IMR-90 (cell line): ENCODE measurements around the gene RERE. TPM values are rescaled to one million over a fixed set of nuclear protein-coding genes. Genes with fewer than 3 reads are reported as not detected.

Experiments
- ATAC-seq: fragments of 200-7000 bp; cut with Tn5 transposase; 2 replicates; pipeline ENCODE4 v1.9.1; 2020; ENCODE audit warnings: low read depth, mild to moderate bottlenecking, moderate library complexity
- BruUV-seq: library from RNA; stranded (reverse); fragments of 400-500 nt; replicated peaks from 2 replicates; lab custom pipeline; 2021; lab: Mats Ljungman, UMichigan
- CTCF ChIA-PET: fragments of 300-600 bp; formaldehyde crosslinking; extraction: SDS; loops from one replicate; lab custom pipeline; 2021; ENCODE audit warnings: antibody characterized with exemption; lab: Yijun Ruan, JAX
- POLR2A ChIA-PET: fragments of 300-600 bp; sonication (Branson Sonifier 250); formaldehyde crosslinking; loops from one replicate; lab custom pipeline; 2022; ENCODE audit warnings: antibody characterized with exemption; ENCODE audit not compliant: unreplicated experiment; lab: Charles Lee
- DNase-seq: peaks from one replicate; pipeline ENCODE4 v3.0.0; 2013
- H2AFZ ChIP-seq: replicated peaks from 2 replicates; pipeline ENCODE3; 2013; ENCODE audit warnings: low read length, mild to moderate bottlenecking; ENCODE audit not compliant: poor library complexity
- H2AK5ac ChIP-seq: 2 replicates; pipeline ENCODE4 v1.6.1; 2013; ENCODE audit warnings: low read depth, low read length, inconsistent platforms
- H2AK9ac ChIP-seq: replicated peaks from 2 replicates; pipeline ENCODE3; 2013; ENCODE audit warnings: mild to moderate bottlenecking, low read depth, low read length, moderate library complexity; ENCODE audit not compliant: poor library complexity
- H2BK120ac ChIP-seq: 2 replicates; pipeline ENCODE4 v1.6.1; 2013; ENCODE audit warnings: low read depth, low read length, inconsistent platforms
- H2BK15ac ChIP-seq: 3 replicates; pipeline ENCODE4 v1.6.1; 2013; ENCODE audit warnings: low read depth, low read length, inconsistent platforms
- H2BK20ac ChIP-seq: 2 replicates; pipeline ENCODE4 v1.6.1; 2013; ENCODE audit warnings: low read depth, mild to moderate bottlenecking, inconsistent platforms, low read length, moderate library complexity
- H2BK5ac ChIP-seq: 2 replicates; pipeline ENCODE4 v1.6.1; 2013; ENCODE audit warnings: mild to moderate bottlenecking, low read depth, low read length, inconsistent platforms; ENCODE audit not compliant: poor library complexity, severe bottlenecking
- H3K14ac ChIP-seq: replicated peaks from 2 replicates; pipeline ENCODE4 v1.6.1; 2013; ENCODE audit warnings: low read depth, low read length, inconsistent platforms
- H3K18ac ChIP-seq: 2 replicates; pipeline ENCODE4 v1.6.1; 2013; ENCODE audit warnings: low read depth, low read length, control low read depth
- H3K23ac ChIP-seq: 2 replicates; pipeline ENCODE4 v1.6.1; 2013; ENCODE audit warnings: low read depth, low read length, inconsistent platforms
- H3K27ac ChIP-seq: 2 replicates; pipeline ENCODE4 v1.5.1; 2013; ENCODE audit warnings: mild to moderate bottlenecking, control low read depth, low read length; ENCODE audit not compliant: insufficient read depth
- H3K27me3 ChIP-seq: 2 replicates; pipeline ENCODE4 v1.6.1; 2013; ENCODE audit warnings: low read length; ENCODE audit not compliant: control insufficient read depth, insufficient read depth
- H3K36me3 ChIP-seq: 2 replicates; pipeline ENCODE4 v1.6.1; 2013; ENCODE audit warnings: low read length, mixed read lengths; ENCODE audit not compliant: control insufficient read depth, insufficient read depth
- H3K4ac ChIP-seq: 2 replicates; pipeline ENCODE4 v1.6.1; 2013; ENCODE audit warnings: low read depth, low read length, inconsistent platforms
- H3K4me1 ChIP-seq: 2 replicates; pipeline ENCODE4 v1.6.1; 2013; ENCODE audit warnings: low read length, mixed read lengths; ENCODE audit not compliant: control insufficient read depth, insufficient read depth
- H3K4me2 ChIP-seq: 2 replicates; pipeline ENCODE4 v1.6.1; 2013; ENCODE audit warnings: low read depth, mild to moderate bottlenecking, control low read depth, low read length, moderate library complexity
- H3K4me3 ChIP-seq: 2 replicates; pipeline ENCODE4 v1.5.1; 2013; ENCODE audit warnings: low read depth, mild to moderate bottlenecking, control low read depth, low read length, moderate library complexity; ENCODE audit not compliant: insufficient read depth
- H3K56ac ChIP-seq: 2 replicates; pipeline ENCODE4 v1.6.1; 2013; ENCODE audit warnings: low read length, inconsistent platforms; ENCODE audit not compliant: insufficient read depth; ENCODE audit errors: extremely low read depth
- H3K79me1 ChIP-seq, 2 experiments: 2 replicates each; pipeline ENCODE4 v1.6.1; 2013; ENCODE audit warnings: low read length in 2 of 2, inconsistent platforms in 1 of 2, low read depth in 1 of 2
- H3K9ac ChIP-seq: 2 replicates; pipeline ENCODE4 v1.6.1; 2013; ENCODE audit warnings: low read depth, low read length, control low read depth
- H3K9me1 ChIP-seq: 2 replicates; pipeline ENCODE4 v1.6.1; 2013; ENCODE audit warnings: low read length, inconsistent platforms; ENCODE audit not compliant: insufficient read depth
- H3K9me3 ChIP-seq: 2 replicates; pipeline ENCODE4 v1.6.1; 2013; ENCODE audit warnings: low read length; ENCODE audit not compliant: control insufficient read depth, insufficient read depth
- H4K20me1 ChIP-seq: 2 replicates; pipeline ENCODE4 v1.6.1; 2013; ENCODE audit warnings: low read length, inconsistent platforms; ENCODE audit not compliant: insufficient read depth
- H4K5ac ChIP-seq: 2 replicates; pipeline ENCODE4 v1.6.1; 2013; ENCODE audit warnings: mild to moderate bottlenecking, low read depth, low read length, control low read depth
- H4K8ac ChIP-seq, 2 experiments: 2 replicates each; pipeline ENCODE4 v1.6.1; 2013; ENCODE audit warnings: low read depth in 2 of 2, low read length in 2 of 2, control low read depth in 1 of 2, inconsistent platforms in 1 of 2
- H4K91ac ChIP-seq: 2 replicates; pipeline ENCODE4 v1.6.1; 2013; ENCODE audit warnings: low read depth, low read length, inconsistent platforms; ENCODE audit not compliant: insufficient read depth
- BHLHE40 ChIP-seq: fragments of 150-350 bp; IDR thresholded peaks from 2 replicates; pipeline ENCODE4 v1.6.1; 2016; ENCODE audit warnings: mild to moderate bottlenecking, low read depth, low read length
- SMC3 ChIP-seq: fragments of 150-350 bp; IDR thresholded peaks from 2 replicates; pipeline ENCODE4 v1.6.1; 2016; ENCODE audit warnings: low read depth, mild to moderate bottlenecking, antibody characterized with exemption, low read length, moderate library complexity
- WGBS, 2 experiments: methylation state at CpG; one replicate each; pipeline versions ENCODE4 v1.1.5 to v1.1.7; 2013; ENCODE audit warnings: missing lambda C conversion rate in 2 of 2; ENCODE audit not compliant: insufficient read length in 1 of 2; ENCODE audit errors: extremely low coverage in 2 of 2; 5-methylcytosine and 5-hydroxymethylcytosine counted together
- dilution Hi-C: fragments of 300-500 bp; cut with HindIII; formaldehyde crosslinking; loops from one replicate; pipeline ENCODE4 v1.14.3; 2018; ENCODE audit warnings: low sequenced_read_pairs; ENCODE audit not compliant: unreplicated experiment
- in situ Hi-C: fragments of 300-500 bp; cut with MboI; formaldehyde crosslinking; loops from 3 replicates; pipeline ENCODE4 v1.14.3; 2019; ENCODE audit warnings: low sequenced_read_pairs, inconsistent platforms, mixed read lengths
- intact Hi-C: fragments of 100-400 bp; cut with micrococcal nuclease; formaldehyde crosslinking; loops from 2 replicates; pipeline ENCODE4 v1.10.0; 2022
- polyA plus RNA-seq, 3 experiments: library from polyadenylated mRNA; depleted of rRNA; stranded (reverse); fragments of >200 nt; gene quantifications; 2 replicates each; pipeline ENCODE4 v1.2.3, GENCODE V29; 2012; ENCODE audit warnings: low replicate concordance in 1 of 3
- total RNA-seq: library from RNA; depleted of rRNA; stranded (reverse); fragments of >200 nt; gene quantifications from 2 replicates; pipeline ENCODE4 v1.2.3, GENCODE V29; 2012

RERE gene
- total and polyA plus RNA-seq, 2 of the 4 experiments (the other 2 are of a cell fraction) = 11.5 to 25.1 TPM

- H4K5ac ChIP-seq = no peak overlapping the region
- no peak overlapping the region for H3K9ac ChIP-seq
- no peak overlapping the region for H3K4me3 ChIP-seq
Observed at GRCh38 chr1:8813016-8813763, 4.2 kb downstream of the RERE start.

More at GRCh38 chr1:8813016-8813763, 4.2 kb downstream of the RERE start:
- no peak overlapping the region for H4K8ac ChIP-seq
- no peak for TF ChIP-seq BHLHE40
- TF ChIP-seq SMC3 = no peak
- BruUV-seq = no TSS peak
- peaks cover 2% of the 10 kb centered on the region; the same call in 1 of the 2 replicates for H3K9me1 ChIP-seq
- in situ Hi-C loops = no loop called here
- POLR2A ChIA-PET = no interaction called here
- peaks cover 28% of the 10 kb centered on the region; the same call in 1 of the 2 replicates for H4K20me1 ChIP-seq
- H2BK15ac ChIP-seq = no peak overlapping the region
- peaks cover 20 to 56% of the 10 kb centered on the region in 2 experiments for H3K79me1 ChIP-seq
- H3K23ac ChIP-seq = no peak overlapping the region
- H3K4me1 ChIP-seq = peaks cover 9% of the 10 kb centered on the region
- no peaks in the 10 kb centered on the region for H3K27me3 ChIP-seq
- no peak overlapping the region for H4K91ac ChIP-seq
- H3K18ac ChIP-seq = no peak overlapping the region
- H2AK5ac ChIP-seq = no peak overlapping the region
- no peaks in the 10 kb centered on the region for H3K9me3 ChIP-seq
- no peaks in the 10 kb centered on the region for H3K36me3 ChIP-seq
- no peak overlapping the region for H2BK5ac ChIP-seq
- H3K56ac ChIP-seq = no peak overlapping the region
- H3K14ac ChIP-seq = no peak overlapping the region
- H3K27ac ChIP-seq = no peak overlapping the region
- H3K4ac ChIP-seq = no peak overlapping the region
- DNase-seq (peak; percentile 48), ATAC-seq (no peak)
- CTCF ChIA-PET = interaction anchor here (0.6 to 1.1 kb wide), 3 partner anchors 35 to 362 kb away, joined by 3 to 4 read pairs (median 3); no protein-coding TSS in a partner anchor
- H2BK120ac ChIP-seq = no peak overlapping the region
- no peak overlapping the region for H2AK9ac ChIP-seq
- H2BK20ac ChIP-seq = no peak overlapping the region
- H2AFZ ChIP-seq = no peak overlapping the region
- intact Hi-C loops = loop anchor here (10.0 kb wide), 1 partner anchor 348 kb away; no protein-coding TSS in a partner anchor
- 100% methylated on average over 1 of the region's 6 CpGs; no CpG with 5 or more reads in 1 of the 2 experiments for WGBS, 2 experiments
- H3K4me2 ChIP-seq = peak overlapping the region; percentile 38
- dilution Hi-C loops = no loop called here
